ENCODE measurements around the gene PKP4. TPM values are rescaled to one million over a fixed set of nuclear protein-coding genes. Genes with fewer than 3 reads are reported as not detected.
A peak's percentile ranks its signal among the peaks of the same experiment; 100 is the strongest.

The PKP4 gene
- total and polyA plus RNA-seq, 11 donors, result 17.6 to 66.7 (median 49.0) TPM

- ATAC-seq, result peak in 3 of 4 donors; percentile 51 to 72 (median 64)
- DNase-seq, result no peak
- Histone ChIP-seq H3K36me3 (no peaks in the 10 kb centered on the region), H3K9me3 (no peaks in the 10 kb centered on the region), H3K4me1 (peaks cover 0 to 62% (median 38%) of the 10 kb centered on the region in 12 donors), H3K27me3 (no peaks in the 10 kb centered on the region), H3K27ac (no peak overlapping the region), H3K4me3 (no peak overlapping the region)
- intact Hi-C loops (cut with DNase I), result no loop called here
- TF ChIP-seq POLR2A (IDR thresholded peaks at IDR 0.05), result no peak
- no peak for TF ChIP-seq CTCF (IDR thresholded peaks at IDR 0.05)
These were observed 30.7 kb downstream of the PKP4 start for GRCh38 chr2:158487419-158487818.

- TF ChIP-seq POLR2A (IDR thresholded peaks at IDR 0.05) (no peak), CTCF (IDR thresholded peaks at IDR 0.05) (no peak)
- DNase-seq (no peak), ATAC-seq (no peak)
- Histone ChIP-seq H3K9me3 (no peaks in the 10 kb centered on the region), H3K27me3 (no peaks in the 10 kb centered on the region), H3K27ac (no peak overlapping the region), H3K36me3 (no peaks in the 10 kb centered on the region), H3K4me3 (no peak overlapping the region), H3K4me1 (peaks cover 0 to 70% (median 41%) of the 10 kb centered on the region in 12 donors)
- 70 to 77% (median 71%) methylated on average over 2 of the region's 2 CpGs for WGBS, 4 donors
- intact Hi-C loops (cut with DNase I), result no loop called here
These were observed 31.9 kb downstream of the PKP4 start for GRCh38 chr2:158488442-158489216.

- H3K36me3 ChIP-seq, result no peaks in the 10 kb centered on the region
- no peaks in the 10 kb centered on the region for H3K9me3 ChIP-seq
- no peak for DNase-seq
- no peak for TF ChIP-seq POLR2A (IDR thresholded peaks at IDR 0.05)
- TF ChIP-seq CTCF (IDR thresholded peaks at IDR 0.05), result no peak
- H3K4me3 ChIP-seq, result no peak overlapping the region
- intact Hi-C loops (cut with DNase I), result no loop called here
- ATAC-seq, result no peak
- 46 to 50% (median 47%) methylated on average over 6 of the region's 6 CpGs for WGBS, 4 donors
- H3K4me1 ChIP-seq, result peaks cover 0 to 75% (median 43%) of the 10 kb centered on the region in 12 donors
- no peak overlapping the region for H3K27ac ChIP-seq
- no peaks in the 10 kb centered on the region for H3K27me3 ChIP-seq
These were observed 32.8 kb downstream of the PKP4 start for GRCh38 chr2:158489366-158490112.

GRCh38 chr2:158491072-158491471 is 34.3 kb downstream of the PKP4 start:
- no peak overlapping the region for H3K27ac ChIP-seq
- H3K4me1 ChIP-seq, result peaks cover 0 to 62% (median 37%) of the 10 kb centered on the region in 12 donors
- no peak overlapping the region for H3K4me3 ChIP-seq
- no peak for ATAC-seq
- intact Hi-C loops (cut with DNase I), result no loop called here
- no peaks in the 10 kb centered on the region for H3K9me3 ChIP-seq
- no peak for DNase-seq
- H3K27me3 ChIP-seq, result no peaks in the 10 kb centered on the region
- 89 to 96% (median 95%) methylated on average over 4 of the region's 4 CpGs for WGBS, 4 donors
- no peaks in the 10 kb centered on the region for H3K36me3 ChIP-seq
- TF ChIP-seq POLR2A (IDR thresholded peaks at IDR 0.05), result no peak
- TF ChIP-seq CTCF (IDR thresholded peaks at IDR 0.05), result no peak
